GM12878 (cell line): Measurements from ENCODE around the gene NCF2. TPM values are rescaled to one million over a fixed set of nuclear protein-coding genes. Genes with fewer than 3 reads are reported as not detected.

ENCODE experiments used
- ATF7 ChIP-seq: fragments of 450-650 bp; IDR thresholded peaks from 2 replicates; pipeline ENCODE4 v1.6.1; 2016; ENCODE audit warnings: low read depth, mild to moderate bottlenecking
- CBX5 ChIP-seq: sonication (generic); IDR thresholded peaks from 2 replicates; pipeline ENCODE4 v1.6.1; 2016; ENCODE audit warnings: low read depth, moderate library complexity, mild to moderate bottlenecking, inconsistent platforms
- CREB1 ChIP-seq: IDR thresholded peaks from 2 replicates; pipeline ENCODE4 v1.6.1; 2012; ENCODE audit warnings: low read depth, mild to moderate bottlenecking, inconsistent platforms
- CUX1 ChIP-seq: IDR thresholded peaks from 2 replicates; pipeline ENCODE4 v1.6.1; 2012; ENCODE audit warnings: improper control_type of control experiment, low read depth, low read length; ENCODE audit not compliant: insufficient replicate concordance
- FOXK2 ChIP-seq: fragments of 450-650 bp; IDR thresholded peaks from 2 replicates; pipeline ENCODE4 v1.6.1; 2017; ENCODE audit warnings: mild to moderate bottlenecking, moderate library complexity
- IRF4 ChIP-seq: IDR thresholded peaks from 2 replicates; pipeline ENCODE4 v1.6.1; 2011; ENCODE audit warnings: low read depth, low read length
- NBN ChIP-seq: fragments of 450-650 bp; IDR thresholded peaks from 2 replicates; pipeline ENCODE4 v1.6.1; 2016
- NFYB ChIP-seq: IDR thresholded peaks from 2 replicates; pipeline ENCODE4 v1.6.1; 2011; ENCODE audit warnings: low read depth, mild to moderate bottlenecking, low read length, improper control_type of control experiment, moderate library complexity; ENCODE audit not compliant: insufficient read depth
- SIN3A ChIP-seq: IDR thresholded peaks from 2 replicates; pipeline ENCODE4 v1.6.1; 2012; ENCODE audit warnings: low read depth, low read length, improper control_type of control experiment
- SMAD5 ChIP-seq: IDR thresholded peaks from 2 replicates; pipeline ENCODE4 v1.6.1; 2016; ENCODE audit warnings: antibody characterized with exemption, low read depth
- ZNF207 ChIP-seq: fragments of 450-650 bp; IDR thresholded peaks from 2 replicates; pipeline ENCODE4 v1.6.1; 2014; ENCODE audit warnings: antibody characterized with exemption, mild to moderate bottlenecking, borderline replicate concordance
- polyA plus RNA-seq, 11 experiments: library from polyadenylated mRNA; depleted of rRNA in 4 of 11; unstranded in 6 of 11; stranded (reverse) in 5 of 11; fragments of >200 nt; fragmentation: Nextera tagmentation in 4 of 11; fragmentation: Illumina TruSeq in 1 of 11; extraction: Ambion mirVana in 4 of 11; extraction: Trizol in 1 of 11; gene quantifications; 1 replicate in 1 of 11; 2 replicates in 10 of 11; pipeline versions ENCODE4 v1.2.1 to v1.2.3, GENCODE V29; 2011 to 2016; ENCODE audit warnings: inconsistent platforms in 2 of 11, missing spikeins in 2 of 11, low read depth in 1 of 11
- total RNA-seq, 4 experiments: library from RNA; depleted of rRNA in 3 of 4; stranded (reverse); fragments of >200 nt in 3 of 4; fragmentation: Illumina TruSeq in 1 of 4; extraction: Trizol in 1 of 4; gene quantifications; 2 replicates each; pipeline versions ENCODE4 v1.2.1 to v1.2.3, GENCODE V29; 2013 to 2021
- TF ChIP-seq, protein P1 (sequence below): fragments of 450-650 bp; IDR thresholded peaks from 2 replicates; pipeline ENCODE4 v1.6.1; 2017; ENCODE audit warnings: borderline replicate concordance
- TF ChIP-seq, protein P2 (sequence below): fragments of 450-650 bp; IDR thresholded peaks from 2 replicates; pipeline ENCODE4 v1.6.1; 2018; ENCODE audit warnings: mild to moderate bottlenecking, low read depth, moderate library complexity; ENCODE audit not compliant: partially characterized antibody
- TF ChIP-seq, protein P3 (sequence below): IDR thresholded peaks from 2 replicates; pipeline ENCODE4 v1.6.1; 2011; ENCODE audit warnings: borderline replicate concordance, low read depth, mild to moderate bottlenecking, moderate library complexity, low read length; ENCODE audit not compliant: insufficient read depth, poor library complexity, severe bottlenecking

NCF2 gene
- total and polyA plus RNA-seq, 10 of the 15 experiments (the other 5 are each of a cell fraction or from before 2014, with no cell fraction given): 31.4 to 256 (median 77.1) TPM

- TF ChIP-seq IRF4 (no peak), CUX1 (peak; percentile 89), SIN3A (no peak), CREB1 (peak; percentile 68), FOXK2 (no peak), ZNF207 (peak; percentile 36; the same call in 1 of the 2 replicates), NBN (peak; percentile 100), NFYB (0 out of 2 replicates have a peak, but pooled peaks have one; percentile 19), SMAD5 (no peak), ATF7 (peak; percentile 100), CBX5 (no peak)
- TF ChIP-seq, protein P1, sequence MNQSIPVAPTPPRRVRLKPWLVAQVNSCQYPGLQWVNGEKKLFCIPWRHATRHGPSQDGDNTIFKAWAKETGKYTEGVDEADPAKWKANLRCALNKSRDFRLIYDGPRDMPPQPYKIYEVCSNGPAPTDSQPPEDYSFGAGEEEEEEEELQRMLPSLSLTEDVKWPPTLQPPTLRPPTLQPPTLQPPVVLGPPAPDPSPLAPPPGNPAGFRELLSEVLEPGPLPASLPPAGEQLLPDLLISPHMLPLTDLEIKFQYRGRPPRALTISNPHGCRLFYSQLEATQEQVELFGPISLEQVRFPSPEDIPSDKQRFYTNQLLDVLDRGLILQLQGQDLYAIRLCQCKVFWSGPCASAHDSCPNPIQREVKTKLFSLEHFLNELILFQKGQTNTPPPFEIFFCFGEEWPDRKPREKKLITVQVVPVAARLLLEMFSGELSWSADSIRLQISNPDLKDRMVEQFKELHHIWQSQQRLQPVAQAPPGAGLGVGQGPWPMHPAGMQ: no peak
- TF ChIP-seq, protein P2, sequence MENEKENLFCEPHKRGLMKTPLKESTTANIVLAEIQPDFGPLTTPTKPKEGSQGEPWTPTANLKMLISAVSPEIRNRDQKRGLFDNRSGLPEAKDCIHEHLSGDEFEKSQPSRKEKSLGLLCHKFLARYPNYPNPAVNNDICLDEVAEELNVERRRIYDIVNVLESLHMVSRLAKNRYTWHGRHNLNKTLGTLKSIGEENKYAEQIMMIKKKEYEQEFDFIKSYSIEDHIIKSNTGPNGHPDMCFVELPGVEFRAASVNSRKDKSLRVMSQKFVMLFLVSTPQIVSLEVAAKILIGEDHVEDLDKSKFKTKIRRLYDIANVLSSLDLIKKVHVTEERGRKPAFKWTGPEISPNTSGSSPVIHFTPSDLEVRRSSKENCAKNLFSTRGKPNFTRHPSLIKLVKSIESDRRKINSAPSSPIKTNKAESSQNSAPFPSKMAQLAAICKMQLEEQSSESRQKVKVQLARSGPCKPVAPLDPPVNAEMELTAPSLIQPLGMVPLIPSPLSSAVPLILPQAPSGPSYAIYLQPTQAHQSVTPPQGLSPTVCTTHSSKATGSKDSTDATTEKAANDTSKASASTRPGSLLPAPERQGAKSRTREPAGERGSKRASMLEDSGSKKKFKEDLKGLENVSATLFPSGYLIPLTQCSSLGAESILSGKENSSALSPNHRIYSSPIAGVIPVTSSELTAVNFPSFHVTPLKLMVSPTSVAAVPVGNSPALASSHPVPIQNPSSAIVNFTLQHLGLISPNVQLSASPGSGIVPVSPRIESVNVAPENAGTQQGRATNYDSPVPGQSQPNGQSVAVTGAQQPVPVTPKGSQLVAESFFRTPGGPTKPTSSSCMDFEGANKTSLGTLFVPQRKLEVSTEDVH: no peak
- TF ChIP-seq, protein P3, sequence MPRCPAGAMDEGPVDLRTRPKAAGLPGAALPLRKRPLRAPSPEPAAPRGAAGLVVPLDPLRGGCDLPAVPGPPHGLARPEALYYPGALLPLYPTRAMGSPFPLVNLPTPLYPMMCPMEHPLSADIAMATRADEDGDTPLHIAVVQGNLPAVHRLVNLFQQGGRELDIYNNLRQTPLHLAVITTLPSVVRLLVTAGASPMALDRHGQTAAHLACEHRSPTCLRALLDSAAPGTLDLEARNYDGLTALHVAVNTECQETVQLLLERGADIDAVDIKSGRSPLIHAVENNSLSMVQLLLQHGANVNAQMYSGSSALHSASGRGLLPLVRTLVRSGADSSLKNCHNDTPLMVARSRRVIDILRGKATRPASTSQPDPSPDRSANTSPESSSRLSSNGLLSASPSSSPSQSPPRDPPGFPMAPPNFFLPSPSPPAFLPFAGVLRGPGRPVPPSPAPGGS: peak; percentile 92
Observed at GRCh38 chr1:183604038-183604808, 14.0 kb upstream of the NCF2 start (continued).
